Ovary (tissue), 9 donors: ENCODE measurements around the gene SLIT1. TPM values are rescaled to one million over a fixed set of nuclear protein-coding genes. Genes with fewer than 3 reads are reported as not detected.

ENCODE experiments used
- DNase-seq, 5 donors: peaks; one replicate each; pipeline ENCODE4 v3.0.0-alpha.2; 2019 to 2020
- H3K27ac ChIP-seq, 2 donors: fragments of 200-600 bp; one replicate each; pipeline versions ENCODE4 v1.5.1 to v1.8.0; 2019 to 2022
- H3K27me3 ChIP-seq: fragments of 200-600 bp; one replicate; pipeline ENCODE4 v1.8.0; 2022
- H3K36me3 ChIP-seq: fragments of 200-600 bp; sonication (generic); one replicate; pipeline ENCODE4 v1.5.1; 2019
- H3K4me1 ChIP-seq: one replicate; pipeline ENCODE4 v1.8.1; 2013; ENCODE audit warnings: mild to moderate bottlenecking, moderate library complexity; ENCODE audit not compliant: insufficient read depth
- H3K4me3 ChIP-seq: fragments of 200-600 bp; sonication (generic); one replicate; pipeline ENCODE4 v1.5.1; 2017
- H3K9me3 ChIP-seq, 2 donors: fragments of 200-600 bp in 1 of 2; sonication (generic) in 1 of 2; one replicate each; pipeline versions ENCODE4 v1.5.1 to v1.8.1; 2013 to 2019; ENCODE audit warnings: mild to moderate bottlenecking in 1 of 2, moderate library complexity in 1 of 2
- EP300 ChIP-seq: sonication (generic); formaldehyde crosslinking; IDR thresholded peaks from one replicate; pipeline ENCODE4 v1.6.1; 2017; ENCODE audit warnings: antibody characterized with exemption
- POLR2A ChIP-seq: fragments of 450-650 bp; IDR thresholded peaks from one replicate; pipeline ENCODE4 v1.6.1; 2017; ENCODE audit warnings: antibody characterized with exemption, mild to moderate bottlenecking, moderate library complexity
- WGBS, 3 donors: extraction: QIAGEN DNeasy Blood & Tissue Kit in 1 of 3; methylation state at CpG; one replicate each; pipeline versions ENCODE4 v1.1.5 to v1.1.7; 2013 to 2017; 5-methylcytosine and 5-hydroxymethylcytosine counted together
- intact Hi-C, 4 donors: fragments of 100-400 bp; cut with DNase I; formaldehyde crosslinking; loops; one replicate each; pipeline versions ENCODE4 v1.11.0 to v1.15.1; 2022 to 2023
- polyA plus RNA-seq, 2 donors: library from polyadenylated mRNA; stranded (reverse); fragments of 200-250 nt in 1 of 2; fragments of 350-450 nt in 1 of 2; fragmentation: Illumina TruSeq in 1 of 2; extraction: RNeasy Lipid Tissue Mini Kit (QIAGEN cat#74804) in 1 of 2; gene quantifications; one replicate each; pipeline ENCODE4 v1.2.3, GENCODE V29; 2013 to 2014
- total RNA-seq, 7 donors: library from RNA; depleted of rRNA in 2 of 7; stranded (reverse); fragments of >200 nt in 2 of 7; fragmentation: NEBNext Ultra II Directional in 3 of 7; extraction: Animal tissue kit (Norgen Biotek cat#: 25700) in 3 of 7; gene quantifications; one replicate each; pipeline versions ENCODE4 v1.1.0 to v1.2.4, GENCODE V29; 2016 to 2023
- TF ChIP-seq, protein P1 (sequence below), 3 donors: fragments of 450-650 bp in 2 of 3; fragments of 200-600 bp in 1 of 3; IDR thresholded peaks; one replicate each; pipeline versions ENCODE4 v1.5.1 to v1.8.0; 2016 to 2022; ENCODE audit warnings: antibody characterized with exemption in 3 of 3, mild to moderate bottlenecking in 1 of 3
- donor health status: DM: no; HTN: no; CAD: no; lungs with moderate emphysema.
- donor health status: DM: no; HTN: no; CAD: no.
- donor health status: Bipolar disorder and iron deficiency.
- donor health status: DM: yes; HTN: yes; CAD: no.
- donor health status: DM: no; HTN: no; CAD: no.
- donor health status: DM: yes; HTN: yes; CAD: no.

Gene SLIT1
- total and polyA plus RNA-seq, 9 donors, result under 0.01 to 0.62 (median 0.25) TPM

DNA sequence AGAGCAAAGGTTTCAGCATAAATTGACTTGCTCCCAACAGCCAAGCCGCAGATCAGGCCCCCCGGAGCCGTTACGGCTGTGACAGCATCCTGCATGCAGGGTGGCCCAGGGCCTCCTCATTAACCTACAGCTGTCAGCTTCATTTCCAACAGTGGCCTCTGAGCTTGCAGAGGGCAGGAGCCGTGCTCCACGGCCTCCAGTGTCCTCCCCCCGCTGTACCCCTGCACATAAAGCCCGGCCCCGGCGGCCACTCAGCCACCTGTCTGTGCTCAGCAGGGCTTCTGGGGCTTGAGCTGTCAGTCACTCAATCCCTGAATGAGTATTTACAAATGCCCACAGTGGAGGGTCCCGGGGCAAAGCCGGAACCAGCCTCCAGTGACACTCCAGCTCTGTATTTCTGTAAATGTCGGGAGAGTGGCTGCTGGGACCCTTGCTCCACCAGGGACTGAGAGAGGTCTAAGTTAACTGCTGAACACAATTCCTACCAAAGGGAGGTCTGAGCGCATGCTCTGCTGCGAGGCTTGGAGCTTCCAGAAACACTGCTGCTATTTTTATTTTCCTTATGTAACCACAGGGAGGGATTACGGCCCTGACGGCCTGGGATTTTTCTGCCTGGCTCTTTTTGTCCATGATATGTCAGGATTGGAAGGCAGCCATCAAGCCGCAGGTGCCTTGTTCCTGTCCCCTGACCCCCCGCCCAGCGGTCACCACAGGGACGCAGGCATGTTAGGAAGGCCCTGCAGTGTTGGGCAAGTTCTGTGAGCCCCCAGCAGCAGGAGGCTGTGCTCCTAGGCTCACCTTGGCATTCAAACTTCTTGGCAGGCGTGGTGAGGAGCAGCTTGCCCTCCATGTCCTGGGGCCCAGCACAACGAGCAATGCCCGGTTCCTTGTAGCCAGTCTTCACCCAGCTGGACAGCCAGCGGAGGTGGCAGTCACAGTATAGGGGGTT is 165.0 kb downstream of the SLIT1 start:
- WGBS, 3 donors, result 30 to 57% (median 31%) methylated on average over 25 of the region's 25 CpGs
- intact Hi-C loops, result no loop called here
- Histone ChIP-seq H3K36me3 (no peaks in the 10 kb centered on the region), H3K4me1 (peaks cover 21% of the 10 kb centered on the region), H3K4me3 (no peak overlapping the region), H3K27me3 (no peaks in the 10 kb centered on the region), H3K9me3 (no peaks in the 10 kb centered on the region), H3K27ac (peak overlapping the region; percentile 44 to 74)
- TF ChIP-seq POLR2A, result no peak
- TF ChIP-seq, protein P1, sequence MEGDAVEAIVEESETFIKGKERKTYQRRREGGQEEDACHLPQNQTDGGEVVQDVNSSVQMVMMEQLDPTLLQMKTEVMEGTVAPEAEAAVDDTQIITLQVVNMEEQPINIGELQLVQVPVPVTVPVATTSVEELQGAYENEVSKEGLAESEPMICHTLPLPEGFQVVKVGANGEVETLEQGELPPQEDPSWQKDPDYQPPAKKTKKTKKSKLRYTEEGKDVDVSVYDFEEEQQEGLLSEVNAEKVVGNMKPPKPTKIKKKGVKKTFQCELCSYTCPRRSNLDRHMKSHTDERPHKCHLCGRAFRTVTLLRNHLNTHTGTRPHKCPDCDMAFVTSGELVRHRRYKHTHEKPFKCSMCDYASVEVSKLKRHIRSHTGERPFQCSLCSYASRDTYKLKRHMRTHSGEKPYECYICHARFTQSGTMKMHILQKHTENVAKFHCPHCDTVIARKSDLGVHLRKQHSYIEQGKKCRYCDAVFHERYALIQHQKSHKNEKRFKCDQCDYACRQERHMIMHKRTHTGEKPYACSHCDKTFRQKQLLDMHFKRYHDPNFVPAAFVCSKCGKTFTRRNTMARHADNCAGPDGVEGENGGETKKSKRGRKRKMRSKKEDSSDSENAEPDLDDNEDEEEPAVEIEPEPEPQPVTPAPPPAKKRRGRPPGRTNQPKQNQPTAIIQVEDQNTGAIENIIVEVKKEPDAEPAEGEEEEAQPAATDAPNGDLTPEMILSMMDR (IDR thresholded peaks at IDR 0.05), result peak in 1 of 3 donors; percentile 15
- peak; percentile 54 to 65 (median 59) for DNase-seq

DNA sequence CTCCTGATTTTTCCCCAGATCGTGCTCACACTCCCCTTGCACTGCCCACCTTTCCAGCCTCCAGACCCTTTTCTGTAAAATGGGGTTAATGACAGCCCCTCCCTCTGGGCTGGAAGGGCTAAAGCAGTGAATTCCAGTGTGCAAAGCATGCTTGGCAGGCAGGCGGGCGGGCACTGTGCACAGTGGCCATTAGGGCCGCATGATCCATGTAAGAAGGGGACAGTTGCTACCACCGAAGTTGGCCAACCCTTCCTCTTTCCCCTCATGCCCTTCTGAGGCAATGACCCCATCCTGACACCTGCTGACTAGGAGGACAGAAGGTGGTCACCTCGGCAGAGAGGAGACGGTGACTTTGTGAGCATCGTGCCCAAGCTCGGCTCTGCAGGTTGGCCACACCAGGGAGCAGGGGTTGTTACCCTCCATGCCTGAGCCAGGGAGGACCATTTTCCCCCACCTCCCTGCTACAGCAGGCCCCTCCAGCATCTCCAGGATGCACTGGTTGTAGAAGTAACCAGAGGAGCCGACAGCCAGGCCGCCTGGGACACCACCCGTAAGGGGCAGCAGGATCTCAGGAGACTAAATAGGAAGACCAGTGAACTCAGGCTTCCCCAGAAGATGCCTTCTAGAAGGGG is 166.4 kb downstream of the SLIT1 start:
- TF ChIP-seq, protein P1 (IDR thresholded peaks at IDR 0.05), result no peak
- no peak for TF ChIP-seq EP300
- TF ChIP-seq POLR2A, result no peak

DNA sequence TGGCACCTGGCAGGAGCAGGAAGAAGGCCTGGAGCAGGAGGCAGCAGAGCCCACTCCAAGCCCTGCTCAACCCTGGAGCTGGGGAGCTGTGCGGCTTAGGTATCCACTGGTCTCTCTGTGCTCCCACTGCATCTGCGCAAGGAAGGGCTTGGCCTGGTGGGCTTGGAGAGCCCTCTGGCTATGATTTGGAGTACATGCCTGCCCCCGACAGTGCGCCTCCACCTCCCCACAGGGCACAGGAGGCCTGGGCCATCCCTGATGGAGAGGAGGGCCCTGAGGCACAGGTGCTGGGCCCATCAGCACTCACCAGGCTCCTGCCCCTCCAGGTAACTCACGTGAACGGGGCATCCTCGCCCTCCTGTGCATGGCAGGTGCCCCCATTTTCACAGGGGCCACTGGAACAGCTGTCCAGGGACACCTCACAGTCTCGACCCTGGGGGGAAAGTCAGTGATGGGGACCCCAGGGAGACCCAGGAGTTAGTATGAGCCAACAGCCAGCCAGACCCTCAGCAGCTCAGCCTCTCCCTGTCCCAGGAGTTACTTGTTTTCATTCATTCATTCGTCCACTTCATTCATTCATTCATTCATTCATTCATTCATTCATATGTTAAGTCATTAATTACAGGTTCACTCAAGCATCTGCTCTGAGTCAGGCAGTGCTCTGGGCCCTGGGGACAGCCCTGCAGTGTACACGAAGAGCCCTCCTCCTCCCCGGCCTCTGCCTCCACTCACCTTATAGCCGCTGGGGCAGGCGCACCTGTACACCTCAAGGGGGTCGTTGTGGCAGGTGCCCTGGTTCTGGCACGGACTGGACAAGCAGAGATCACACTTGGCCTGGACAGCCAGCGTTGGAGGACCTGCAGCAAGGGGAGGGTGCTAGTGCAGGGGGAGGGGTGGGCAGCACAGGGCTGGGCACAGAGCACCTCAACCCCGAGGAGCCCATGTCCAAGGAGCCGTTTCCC is 167.2 kb downstream of the SLIT1 start:
- intact Hi-C loops, result no loop called here
- H3K4me1 ChIP-seq, result peaks cover 14% of the 10 kb centered on the region
- DNase-seq, result peak in 1 of 5 donors; percentile 25
- no peaks in the 10 kb centered on the region for H3K9me3 ChIP-seq
- no peak overlapping the region for H3K4me3 ChIP-seq
- H3K36me3 ChIP-seq, result no peaks in the 10 kb centered on the region
- no peak overlapping the region for H3K27ac ChIP-seq
- TF ChIP-seq, protein P1 (IDR thresholded peaks at IDR 0.05), result no peak
- TF ChIP-seq POLR2A, result no peak
- TF ChIP-seq EP300, result no peak
- no peaks in the 10 kb centered on the region for H3K27me3 ChIP-seq
- 84 to 87% (median 87%) methylated on average over 17 to 18 of the region's 18 CpGs for WGBS, 3 donors

More for the DNA sequence above, 166.4 kb downstream of the SLIT1 start:
- Histone ChIP-seq H3K27ac (no peak overlapping the region), H3K27me3 (no peaks in the 10 kb centered on the region), H3K36me3 (no peaks in the 10 kb centered on the region), H3K4me1 (peaks cover 19% of the 10 kb centered on the region), H3K9me3 (no peaks in the 10 kb centered on the region), H3K4me3 (no peak overlapping the region)
- peak in 1 of 5 donors; percentile 27 for DNase-seq
- WGBS, 3 donors, result 91 to 95% (median 92%) methylated on average over 11 to 12 of the region's 12 CpGs
- intact Hi-C loops, result no loop called here

DNA sequence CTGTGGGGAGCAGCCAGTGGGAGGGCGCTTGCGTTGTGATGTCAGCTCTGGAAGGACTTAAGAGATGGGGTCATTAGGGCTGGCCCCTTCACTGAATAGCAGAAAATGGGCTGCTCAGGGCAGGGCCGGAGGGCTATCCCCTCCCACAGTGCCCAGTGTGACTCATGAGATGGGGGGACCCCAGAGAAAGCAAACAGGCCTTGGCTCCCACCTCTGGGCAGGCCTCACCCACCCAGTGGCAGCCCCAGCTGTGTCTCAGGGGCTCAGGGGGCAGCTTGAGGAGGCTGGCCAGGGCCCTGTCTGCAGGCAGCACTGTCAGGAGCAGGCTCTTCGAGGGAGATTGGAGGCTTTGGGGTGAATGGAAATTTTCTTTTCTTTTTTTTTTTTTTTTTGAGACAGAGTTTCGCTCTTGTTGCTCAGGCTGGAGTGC is 168.3 kb downstream of the SLIT1 start:
- TF ChIP-seq EP300, result no peak
- TF ChIP-seq, protein P1 (IDR thresholded peaks at IDR 0.05), result no peak
- TF ChIP-seq POLR2A, result no peak
- peaks cover 13% of the 10 kb centered on the region for H3K4me1 ChIP-seq
- peak in 1 of 5 donors; percentile 12 for DNase-seq
- H3K9me3 ChIP-seq, result no peaks in the 10 kb centered on the region
- H3K27ac ChIP-seq, result no peak overlapping the region
- no peaks in the 10 kb centered on the region for H3K36me3 ChIP-seq
- no peak overlapping the region for H3K4me3 ChIP-seq
- 89 to 92% (median 91%) methylated on average over 5 of the region's 5 CpGs for WGBS, 3 donors
- no peaks in the 10 kb centered on the region for H3K27me3 ChIP-seq
- intact Hi-C loops, result no loop called here
